ENCODE data around the gene TBC1D13.
"Not testable (repeated sequence)": the region's sequence is repeated elsewhere in the genome, so short reads cannot be mapped to it uniquely, and the experiment has no call there.

TBC1D13 gene

GRCh38 chr9:128847803-128848202 lies 60.8 kb downstream of the TBC1D13 start:
- DNase-seq (ENCODE audit: low read depth) = no peak

GRCh38 chr9:128851024-128851423 lies 64.0 kb downstream of the TBC1D13 start:
- DNase-seq (ENCODE audit: low read depth) = not testable (repeated sequence)

- DNase-seq (ENCODE audit: low read depth) = not testable (repeated sequence)
These were observed 64.9 kb downstream of the TBC1D13 start for GRCh38 chr9:128851779-128852600.

GRCh38 chr9:128852646-128853045 lies 65.6 kb downstream of the TBC1D13 start:
- not testable (repeated sequence) for DNase-seq (ENCODE audit: low read depth)

- DNase-seq (ENCODE audit: low read depth) = not testable (repeated sequence)
These were observed 67.4 kb downstream of the TBC1D13 start for GRCh38 chr9:128854454-128854853.

- DNase-seq (ENCODE audit: low read depth) = not testable (repeated sequence)
These were observed 71.4 kb downstream of the TBC1D13 start for GRCh38 chr9:128858476-128858875.
